Measurements from ENCODE around the gene ATXN7. TPM values are rescaled to one million over a fixed set of nuclear protein-coding genes. Genes with fewer than 3 reads are reported as not detected.

ATXN7 gene
- total and polyA plus RNA-seq, 4 donors = 2.8 to 13.6 (median 5.6) TPM

- no peak for TF ChIP-seq GABPA (IDR thresholded peaks at IDR 0.05 in 1 of 2, conservative IDR thresholded peaks at IDR 0.05 in 1 of 2)
- no peak for TF ChIP-seq FOXA2 (IDR thresholded peaks at IDR 0.05)
- peak; percentile 68 to 79 for TF ChIP-seq HNF4A (conservative IDR thresholded peaks at IDR 0.05)
Measured at GRCh38 chr3:63972987-63973386, 109.3 kb downstream of the ATXN7 start (continued).

GRCh38 chr3:63973406-63973805 lies 109.7 kb downstream of the ATXN7 start:
- H3K27ac ChIP-seq (ENCODE audit: low read depth in 1 of 2, low read length in 2 of 2) = peak overlapping the region in 1 of 2 donors; percentile 5
- peaks cover 16 to 61% (median 46%) of the 10 kb centered on the region in 4 donors for H3K4me1 ChIP-seq (ENCODE audit: control insufficient read depth in 4 of 4, insufficient read depth in 4 of 4, low read length in 3 of 4)
- H3K9ac ChIP-seq (ENCODE audit: low read depth in 1 of 2, low read length in 2 of 2) = no peak overlapping the region
- no peaks in the 10 kb centered on the region for H3K36me3 ChIP-seq (ENCODE audit: control insufficient read depth in 4 of 4, insufficient read depth in 3 of 4, low read depth in 1 of 4, low read length in 3 of 4)
- no peaks in the 10 kb centered on the region for H3K27me3 ChIP-seq (ENCODE audit: control insufficient read depth in 4 of 4, insufficient read depth in 4 of 4, low read length in 3 of 4)
- no peak for DNase-seq (ENCODE audit: low spot score)
- no peaks in the 10 kb centered on the region for H3K9me3 ChIP-seq (ENCODE audit: control insufficient read depth in 4 of 4, low read length in 3 of 4)
- TF ChIP-seq YY1 (IDR thresholded peaks at IDR 0.05) = no peak
- no peak for TF ChIP-seq RXRA (IDR thresholded peaks at IDR 0.05)
- TF ChIP-seq NR2F2 (IDR thresholded peaks at IDR 0.05) = no peak
- no peak for TF ChIP-seq ZBTB33 (IDR thresholded peaks at IDR 0.05)
- TF ChIP-seq HNF4A (conservative IDR thresholded peaks at IDR 0.05) = no peak
- no peak for TF ChIP-seq MAX (IDR thresholded peaks at IDR 0.05)
- no peak for TF ChIP-seq CTCF (IDR thresholded peaks at IDR 0.05; ENCODE audit: low read depth, low read length, missing input control)
- TF ChIP-seq SP1 (IDR thresholded peaks at IDR 0.05) = no peak
- TF ChIP-seq TAF1 (conservative IDR thresholded peaks at IDR 0.05) = no peak
- TF ChIP-seq FOXA1 (IDR thresholded peaks at IDR 0.05) = no peak
- TF ChIP-seq EGR1 (IDR thresholded peaks at IDR 0.05; ENCODE audit: low read depth in 2 of 2) = no peak
- WGBS = 90% methylated on average over 8 of the region's 8 CpGs
- no peak overlapping the region for H3K4me3 ChIP-seq (ENCODE audit: low read depth in 1 of 3, low read length in 3 of 3)

- 94% methylated on average over 1 of the region's 1 CpG for WGBS
- Histone ChIP-seq H3K4me3 (ENCODE audit: low read depth in 1 of 3, low read length in 3 of 3) (no peak overlapping the region), H3K9ac (ENCODE audit: low read depth in 1 of 2, low read length in 2 of 2) (no peak overlapping the region), H3K36me3 (ENCODE audit: control insufficient read depth in 4 of 4, insufficient read depth in 3 of 4, low read depth in 1 of 4, low read length in 3 of 4) (no peaks in the 10 kb centered on the region), H3K27me3 (ENCODE audit: control insufficient read depth in 4 of 4, insufficient read depth in 4 of 4, low read length in 3 of 4) (no peaks in the 10 kb centered on the region), H3K27ac (ENCODE audit: low read depth in 1 of 2, low read length in 2 of 2) (no peak overlapping the region), H3K9me3 (ENCODE audit: control insufficient read depth in 4 of 4, low read length in 3 of 4) (no peaks in the 10 kb centered on the region), H3K4me1 (ENCODE audit: control insufficient read depth in 4 of 4, insufficient read depth in 4 of 4, low read length in 3 of 4) (peaks cover 16 to 58% (median 37%) of the 10 kb centered on the region in 4 donors)
- no peak for DNase-seq (ENCODE audit: low spot score)
- TF ChIP-seq HNF4G (IDR thresholded peaks at IDR 0.05) (no peak), ZBTB33 (IDR thresholded peaks at IDR 0.05) (no peak), FOXA2 (IDR thresholded peaks at IDR 0.05) (no peak), HNF4A (conservative IDR thresholded peaks at IDR 0.05) (no peak), FOXA1 (IDR thresholded peaks at IDR 0.05) (no peak), CTCF (IDR thresholded peaks at IDR 0.05; ENCODE audit: low read depth, low read length, missing input control) (no peak), MAX (IDR thresholded peaks at IDR 0.05) (no peak), RXRA (IDR thresholded peaks at IDR 0.05) (no peak), YY1 (IDR thresholded peaks at IDR 0.05) (no peak), ATF3 (IDR thresholded peaks at IDR 0.05) (no peak)
Measured at GRCh38 chr3:63974451-63974850, 110.8 kb downstream of the ATXN7 start.

Measured in liver (tissue), 9 donors.